GM21447 (cell line): ENCODE measurements around the gene GUCY1A2.

ENCODE experiments used
- ATAC-seq: cut with Tn5 transposase; IDR thresholded peaks from one replicate; pipeline ENCODE4 v1.9.1; 2021; ENCODE audit not compliant: unreplicated experiment

GUCY1A2 gene

DNA sequence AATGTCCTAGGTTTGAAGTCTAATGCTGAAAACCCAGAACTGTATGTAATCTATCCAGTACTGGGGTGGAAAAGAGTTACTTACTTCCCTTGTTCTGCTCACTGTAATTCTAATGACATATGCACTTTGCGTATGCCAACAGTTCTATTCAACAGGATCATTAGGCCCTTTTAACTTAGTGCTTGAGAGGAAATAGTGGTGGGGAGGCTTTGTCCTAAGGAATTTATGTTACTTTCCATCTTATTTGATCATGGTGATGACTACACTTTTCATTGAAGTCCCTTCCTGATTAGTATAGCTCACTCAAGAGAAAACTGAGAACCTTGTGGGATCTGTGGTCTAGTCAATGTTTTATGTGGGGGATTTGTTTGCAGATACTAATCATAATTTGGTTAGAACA lies 348.2 kb downstream of the GUCY1A2 start:
- no peak for ATAC-seq

DNA sequence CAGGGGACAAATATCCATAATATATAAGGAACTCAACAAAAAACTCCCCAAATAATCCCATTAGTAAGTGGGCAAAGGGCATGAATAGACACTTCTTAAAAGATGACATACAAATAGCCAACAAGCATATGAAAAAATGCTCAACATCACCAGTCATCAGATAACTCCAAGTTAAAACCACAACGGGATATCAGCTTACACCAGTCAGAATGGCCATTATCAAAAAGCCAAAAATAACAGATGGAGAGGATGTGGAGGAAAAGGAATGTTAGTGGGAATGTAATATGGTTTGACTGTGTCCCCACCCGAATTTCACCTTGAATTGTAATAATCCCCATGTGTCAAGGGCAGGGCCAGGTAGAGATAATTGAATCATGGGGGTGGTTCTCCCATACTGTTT lies 350.1 kb downstream of the GUCY1A2 start:
- ATAC-seq: no peak

DNA sequence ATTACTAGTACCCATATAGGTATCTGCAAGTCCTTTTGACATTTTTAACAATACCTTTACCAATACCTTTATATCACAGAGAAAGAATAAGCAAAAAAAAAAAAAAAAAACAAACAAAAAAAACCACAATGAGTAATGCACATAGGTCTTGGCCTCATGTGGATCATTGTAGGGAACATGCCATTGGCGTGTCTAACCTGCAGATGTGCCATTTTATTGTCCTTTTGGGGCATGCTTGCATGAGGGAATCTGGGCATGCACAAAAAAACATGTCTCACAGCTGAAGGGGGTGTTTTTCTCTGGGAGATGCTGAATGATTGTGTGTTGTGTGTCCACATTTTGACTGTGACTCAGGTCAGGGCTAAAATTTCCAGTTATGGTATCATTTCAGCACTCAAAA lies 361.6 kb downstream of the GUCY1A2 start:
- ATAC-seq: no peak

DNA sequence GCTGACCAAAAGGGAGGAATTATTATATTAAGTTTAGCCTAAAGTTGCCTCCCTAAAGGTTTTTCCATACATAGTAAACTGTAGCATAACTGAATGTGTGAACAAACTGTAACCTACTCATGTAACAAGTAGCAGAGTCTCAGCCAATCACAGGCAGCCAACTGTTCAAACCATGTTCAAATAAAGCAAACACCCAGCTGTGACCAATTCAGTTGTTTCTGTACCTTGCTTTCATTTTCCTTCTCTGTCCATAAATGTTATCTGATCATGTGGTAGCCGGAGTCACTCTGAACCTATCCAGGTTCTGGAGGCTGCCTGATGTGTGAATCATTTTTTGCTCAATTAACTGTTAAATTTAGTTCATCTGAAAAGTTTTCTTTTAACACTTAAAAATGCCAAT lies 373.5 kb downstream of the GUCY1A2 start:
- no peak for ATAC-seq

DNA sequence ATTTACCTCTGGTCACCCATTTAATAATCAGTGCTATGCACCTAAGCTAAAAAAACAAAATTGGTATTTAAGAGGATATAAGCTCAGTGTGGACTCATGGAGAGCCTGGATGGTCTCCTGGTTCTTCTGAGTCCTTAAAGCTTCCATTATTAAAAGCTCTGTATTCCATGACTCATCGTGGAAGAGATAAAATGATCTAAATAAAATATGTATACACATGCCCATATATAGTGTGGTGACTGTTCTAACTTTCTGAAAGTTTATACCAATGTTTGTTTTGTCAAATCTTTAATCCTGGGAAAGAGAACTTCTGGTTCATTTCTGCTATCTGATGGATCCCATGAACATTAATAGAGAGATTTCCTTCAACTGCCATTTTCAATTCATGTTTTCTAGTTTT lies 375.9 kb downstream of the GUCY1A2 start:
- ATAC-seq: no peak

DNA sequence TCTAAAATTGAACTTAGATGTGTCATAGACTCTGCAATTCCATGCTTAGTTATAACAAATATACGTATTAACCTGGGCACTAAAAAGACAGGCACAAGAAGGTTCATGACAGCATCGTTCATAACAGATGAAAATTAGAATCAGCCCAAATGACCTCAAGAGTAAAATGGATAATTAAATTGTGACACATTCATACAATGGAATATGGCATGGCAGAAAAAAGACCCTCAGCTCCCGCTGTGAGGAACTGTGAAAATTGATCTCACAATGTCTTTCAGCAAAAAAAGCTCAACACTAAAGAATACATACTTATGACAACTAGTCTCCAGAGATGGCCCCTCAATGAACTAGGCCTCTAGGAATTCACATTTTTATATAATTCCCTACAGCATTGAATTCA lies 386.0 kb downstream of the GUCY1A2 start:
- no peak for ATAC-seq

DNA sequence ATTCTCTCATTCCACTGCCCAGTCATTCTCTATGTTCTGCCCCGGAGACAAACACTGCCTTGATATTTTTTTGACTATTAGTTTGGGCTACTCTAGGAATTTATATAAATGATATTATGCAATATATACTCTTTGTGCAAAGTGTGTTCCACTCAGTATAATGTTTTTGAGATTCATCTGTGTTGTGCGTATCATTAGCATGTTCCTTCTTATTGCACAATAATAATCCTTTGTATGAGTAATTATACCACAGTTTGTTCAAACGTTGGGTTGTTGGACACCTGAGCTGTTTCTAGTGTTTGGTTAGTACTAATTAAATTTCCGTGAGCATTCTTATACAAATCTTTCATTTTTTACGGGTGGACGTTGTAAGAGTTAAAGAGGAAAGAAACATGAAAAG lies 390.6 kb downstream of the GUCY1A2 start:
- no peak for ATAC-seq

DNA sequence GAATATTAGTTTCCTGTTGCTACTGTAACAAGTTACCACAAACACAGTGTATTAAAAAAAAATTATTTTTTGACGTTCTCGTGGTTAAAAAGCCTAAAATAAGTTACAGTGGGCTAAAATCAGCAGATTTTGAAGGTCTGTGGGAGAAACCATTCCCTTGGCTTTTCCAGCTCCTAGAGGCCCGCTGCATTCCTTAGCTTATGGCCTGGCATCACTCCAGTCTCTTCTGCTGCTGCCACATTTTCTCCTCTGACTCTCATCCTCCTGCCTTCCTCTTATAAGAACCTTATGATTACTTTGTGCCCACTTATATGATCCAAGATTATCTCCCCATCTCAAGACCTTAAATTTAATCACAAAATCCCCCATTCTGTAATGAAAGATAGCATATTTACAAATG lies 392.7 kb downstream of the GUCY1A2 start:
- no peak for ATAC-seq

DNA sequence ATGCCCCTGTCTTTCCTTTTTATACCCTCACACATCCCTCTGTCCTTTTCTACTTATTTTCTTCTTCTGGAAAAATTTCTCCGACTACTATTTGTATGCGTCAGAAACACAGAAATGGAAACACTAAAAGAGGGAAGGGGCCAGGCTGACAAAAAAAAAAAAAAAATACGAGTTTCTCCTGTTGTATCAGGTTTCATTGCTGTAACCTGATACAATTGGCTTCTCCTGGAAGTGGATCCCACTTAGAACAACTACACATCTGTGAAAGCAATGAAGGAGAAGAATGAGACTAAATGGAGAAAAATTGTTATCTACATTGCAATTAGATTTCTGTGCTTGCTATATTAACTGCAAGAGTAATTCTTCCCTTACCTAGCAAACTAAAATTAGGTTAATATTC lies 393.9 kb downstream of the GUCY1A2 start:
- ATAC-seq: no peak
